Activated naive CD4-positive, alpha-beta T cell treated with anti-CD3 and anti-CD28 coated beads, Interleukin-2, amount 50 U/mL, for 24 hours (primary cell): Measurements from ENCODE around the gene FBXO41.

Experiments
- H3K27ac Mint-ChIP-seq: one replicate; pipeline ENCODE4 v1.8.0; 2021; ENCODE audit warnings: mild to moderate bottlenecking, mixed read lengths
- H3K27me3 Mint-ChIP-seq: one replicate; pipeline ENCODE4 v1.8.0; 2021; ENCODE audit warnings: mixed read lengths
- H3K36me3 Mint-ChIP-seq: one replicate; pipeline ENCODE4 v1.8.0; 2021; ENCODE audit warnings: mixed read lengths
- H3K4me1 Mint-ChIP-seq: one replicate; pipeline ENCODE4 v1.8.0; 2021; ENCODE audit warnings: mixed read lengths
- H3K4me3 Mint-ChIP-seq: one replicate; pipeline ENCODE4 v1.8.0; 2021; ENCODE audit warnings: mild to moderate bottlenecking, mixed read lengths
- H3K9me3 Mint-ChIP-seq: one replicate; pipeline ENCODE4 v1.8.0; 2021; ENCODE audit warnings: mixed read lengths

Gene FBXO41

GRCh38 chr2:73284296-73285158 is at the start of gene FBXO41:
Gene FBXO41, minus strand, starts transcription at chr2:73284478. Its CDS starts 14,848 bp downstream, at chr2:73269630.
- Mint-ChIP-seq H3K27me3 (peaks cover 3% of the 10 kb centered on the region), H3K4me1 (peaks cover 19% of the 10 kb centered on the region), H3K4me3 (peak within 1 kb of the TSS; percentile 81), H3K27ac (peak within 1 kb of the TSS; percentile 60), H3K36me3 (peaks cover 3% of the 10 kb centered on the region), H3K9me3 (no peaks in the 10 kb centered on the region)

GRCh38 chr2:73334045-73334444 is 49.8 kb upstream of the FBXO41 start:
- peaks cover 2% of the 10 kb centered on the region for H3K36me3 Mint-ChIP-seq
- no peak overlapping the region for H3K4me3 Mint-ChIP-seq
- no peak overlapping the region for H3K27ac Mint-ChIP-seq
- no peaks in the 10 kb centered on the region for H3K4me1 Mint-ChIP-seq
- H3K27me3 Mint-ChIP-seq: peaks cover 8% of the 10 kb centered on the region
- no peaks in the 10 kb centered on the region for H3K9me3 Mint-ChIP-seq

- no peaks in the 10 kb centered on the region for H3K9me3 Mint-ChIP-seq
Measured at GRCh38 chr2:73333564-73333963, 49.3 kb upstream of the FBXO41 start.

GRCh38 chr2:73324126-73324725 is 39.9 kb upstream of the FBXO41 start:
- H3K9me3 Mint-ChIP-seq: peaks cover 4% of the 10 kb centered on the region
- H3K27me3 Mint-ChIP-seq: peaks cover 27% of the 10 kb centered on the region
- H3K4me3 Mint-ChIP-seq: no peak overlapping the region
- H3K4me1 Mint-ChIP-seq: no peaks in the 10 kb centered on the region
- H3K27ac Mint-ChIP-seq: no peak overlapping the region
- H3K36me3 Mint-ChIP-seq: no peaks in the 10 kb centered on the region

More at GRCh38 chr2:73333564-73333963, 49.3 kb upstream of the FBXO41 start:
- no peak overlapping the region for H3K4me3 Mint-ChIP-seq
- no peaks in the 10 kb centered on the region for H3K4me1 Mint-ChIP-seq
- H3K36me3 Mint-ChIP-seq: peaks cover 2% of the 10 kb centered on the region
- peaks cover 13% of the 10 kb centered on the region for H3K27me3 Mint-ChIP-seq
- H3K27ac Mint-ChIP-seq: no peak overlapping the region

- no peaks in the 10 kb centered on the region for H3K4me1 Mint-ChIP-seq
- no peaks in the 10 kb centered on the region for H3K36me3 Mint-ChIP-seq
- H3K27ac Mint-ChIP-seq: no peak overlapping the region
- H3K4me3 Mint-ChIP-seq: no peak overlapping the region
- peaks cover 4% of the 10 kb centered on the region for H3K9me3 Mint-ChIP-seq
- peaks cover 21% of the 10 kb centered on the region for H3K27me3 Mint-ChIP-seq
Measured at GRCh38 chr2:73323551-73323950, 39.3 kb upstream of the FBXO41 start.

GRCh38 chr2:73314441-73314840 is 30.2 kb upstream of the FBXO41 start:
- H3K27me3 Mint-ChIP-seq: peaks cover 13% of the 10 kb centered on the region
- H3K9me3 Mint-ChIP-seq: no peaks in the 10 kb centered on the region
- H3K36me3 Mint-ChIP-seq: no peaks in the 10 kb centered on the region
- no peaks in the 10 kb centered on the region for H3K4me1 Mint-ChIP-seq
- no peak overlapping the region for H3K27ac Mint-ChIP-seq
- H3K4me3 Mint-ChIP-seq: no peak overlapping the region

GRCh38 chr2:73307720-73308119 is 23.4 kb upstream of the FBXO41 start:
- Mint-ChIP-seq H3K36me3 (no peaks in the 10 kb centered on the region), H3K9me3 (no peaks in the 10 kb centered on the region), H3K4me1 (no peaks in the 10 kb centered on the region), H3K27me3 (peaks cover 5% of the 10 kb centered on the region), H3K27ac (no peak overlapping the region), H3K4me3 (no peak overlapping the region)

GRCh38 chr2:73301636-73302035 is 17.4 kb upstream of the FBXO41 start:
- H3K9me3 Mint-ChIP-seq: no peaks in the 10 kb centered on the region
- no peak overlapping the region for H3K4me3 Mint-ChIP-seq
- H3K36me3 Mint-ChIP-seq: no peaks in the 10 kb centered on the region
- H3K27me3 Mint-ChIP-seq: peaks cover 29% of the 10 kb centered on the region
- no peaks in the 10 kb centered on the region for H3K4me1 Mint-ChIP-seq
- H3K27ac Mint-ChIP-seq: no peak overlapping the region

- Mint-ChIP-seq H3K36me3 (no peaks in the 10 kb centered on the region), H3K4me3 (no peak overlapping the region), H3K4me1 (no peaks in the 10 kb centered on the region), H3K9me3 (no peaks in the 10 kb centered on the region), H3K27me3 (peaks cover 35% of the 10 kb centered on the region), H3K27ac (no peak overlapping the region)
Measured at GRCh38 chr2:73300926-73301325, 16.6 kb upstream of the FBXO41 start.

GRCh38 chr2:73297586-73297985 is 13.3 kb upstream of the FBXO41 start:
- peaks cover 44% of the 10 kb centered on the region for H3K27me3 Mint-ChIP-seq
- no peak overlapping the region for H3K4me3 Mint-ChIP-seq
- no peaks in the 10 kb centered on the region for H3K36me3 Mint-ChIP-seq
- no peaks in the 10 kb centered on the region for H3K4me1 Mint-ChIP-seq
- H3K9me3 Mint-ChIP-seq: no peaks in the 10 kb centered on the region
- H3K27ac Mint-ChIP-seq: no peak overlapping the region

- H3K27me3 Mint-ChIP-seq: peaks cover 41% of the 10 kb centered on the region
- no peaks in the 10 kb centered on the region for H3K4me1 Mint-ChIP-seq
- no peaks in the 10 kb centered on the region for H3K9me3 Mint-ChIP-seq
- H3K36me3 Mint-ChIP-seq: no peaks in the 10 kb centered on the region
- no peak overlapping the region for H3K4me3 Mint-ChIP-seq
- H3K27ac Mint-ChIP-seq: no peak overlapping the region
Measured at GRCh38 chr2:73297151-73297559, 12.9 kb upstream of the FBXO41 start.

- no peak overlapping the region for H3K27ac Mint-ChIP-seq
- H3K4me3 Mint-ChIP-seq: no peak overlapping the region
- H3K36me3 Mint-ChIP-seq: no peaks in the 10 kb centered on the region
- peaks cover 41% of the 10 kb centered on the region for H3K27me3 Mint-ChIP-seq
- H3K4me1 Mint-ChIP-seq: peaks cover 7% of the 10 kb centered on the region
- no peaks in the 10 kb centered on the region for H3K9me3 Mint-ChIP-seq
Measured at GRCh38 chr2:73295751-73296400, 11.6 kb upstream of the FBXO41 start.

- H3K9me3 Mint-ChIP-seq: no peaks in the 10 kb centered on the region
- H3K27me3 Mint-ChIP-seq: peaks cover 35% of the 10 kb centered on the region
Measured at GRCh38 chr2:73294239-73294638, 10.0 kb upstream of the FBXO41 start.

GRCh38 chr2:73293534-73294171 is 9.4 kb upstream of the FBXO41 start, which contains the start of gene EGR4:
Gene EGR4, minus strand, starts transcription at chr2:73293548. Its CDS starts 231 bp downstream, at chr2:73293317.
- H3K4me3 Mint-ChIP-seq: peak within 1 kb of the TSS; percentile 81
- no peaks in the 10 kb centered on the region for H3K36me3 Mint-ChIP-seq
- peaks cover 38% of the 10 kb centered on the region for H3K27me3 Mint-ChIP-seq
- peaks cover 13% of the 10 kb centered on the region for H3K4me1 Mint-ChIP-seq
- peak within 1 kb of the TSS; percentile 30 for H3K27ac Mint-ChIP-seq
- H3K9me3 Mint-ChIP-seq: no peaks in the 10 kb centered on the region

More at GRCh38 chr2:73294239-73294638, 10.0 kb upstream of the FBXO41 start:
- Mint-ChIP-seq H3K27ac (no peak overlapping the region), H3K4me3 (no peak overlapping the region), H3K36me3 (no peaks in the 10 kb centered on the region), H3K4me1 (peaks cover 13% of the 10 kb centered on the region)

- peaks cover 13% of the 10 kb centered on the region for H3K4me1 Mint-ChIP-seq
- H3K27ac Mint-ChIP-seq: peak overlapping the region; percentile 30
- H3K9me3 Mint-ChIP-seq: no peaks in the 10 kb centered on the region
- H3K27me3 Mint-ChIP-seq: peaks cover 34% of the 10 kb centered on the region
- peak overlapping the region; percentile 81 for H3K4me3 Mint-ChIP-seq
- H3K36me3 Mint-ChIP-seq: no peaks in the 10 kb centered on the region
Measured at GRCh38 chr2:73292906-73293533, 8.7 kb upstream of the FBXO41 start.
